GM21737 (cell line): Measurements from ENCODE around the gene CBFA2T3.
"Not testable (repeated sequence)": the region's sequence is repeated elsewhere in the genome, so short reads cannot be mapped to it uniquely, and the experiment has no call there.

ENCODE experiments used
- ATAC-seq: cut with Tn5 transposase; IDR thresholded peaks from one replicate; pipeline ENCODE4 v1.9.1; 2021; ENCODE audit warnings: mild to moderate bottlenecking, moderate library complexity; ENCODE audit not compliant: unreplicated experiment

Gene CBFA2T3

DNA sequence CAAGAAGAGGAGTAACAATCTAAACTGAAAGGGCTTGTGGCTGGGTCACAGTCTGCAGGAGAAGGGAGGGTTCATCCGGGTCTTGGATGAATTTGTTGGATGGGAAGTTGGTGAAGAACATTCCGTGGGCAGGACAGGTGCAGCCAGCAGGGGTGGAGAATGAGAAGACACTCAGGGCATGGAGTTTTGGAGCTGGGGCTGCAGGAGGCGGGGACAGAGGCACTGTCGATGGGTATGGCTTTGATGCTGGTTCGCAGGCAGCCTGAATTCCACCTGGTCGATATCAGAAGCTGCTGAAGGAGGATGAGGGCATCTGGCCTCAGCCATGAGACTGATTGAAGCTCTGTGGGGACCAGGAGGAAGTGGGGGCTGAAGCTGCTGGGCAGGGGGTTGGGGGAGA is 36.1 kb upstream of the CBFA2T3 start:
- no peak for ATAC-seq

DNA sequence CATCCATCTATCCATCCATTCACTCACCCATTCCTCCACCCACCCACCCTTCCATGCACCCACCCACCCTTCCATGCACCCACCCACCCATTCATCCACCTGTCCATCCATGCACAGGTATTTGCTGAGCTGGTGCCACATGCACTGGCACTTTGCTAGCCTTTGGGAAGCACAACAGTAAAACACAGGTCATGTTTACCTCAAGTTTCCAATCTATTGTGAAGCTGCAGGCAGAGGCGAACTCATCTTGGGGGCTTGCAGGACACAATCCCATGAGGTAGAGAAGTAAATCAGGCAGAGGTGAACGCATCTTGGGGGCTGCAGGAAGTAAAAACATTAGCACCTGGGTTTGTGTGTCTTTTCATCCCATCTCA is 35.6 kb upstream of the CBFA2T3 start:
- no peak for ATAC-seq

DNA sequence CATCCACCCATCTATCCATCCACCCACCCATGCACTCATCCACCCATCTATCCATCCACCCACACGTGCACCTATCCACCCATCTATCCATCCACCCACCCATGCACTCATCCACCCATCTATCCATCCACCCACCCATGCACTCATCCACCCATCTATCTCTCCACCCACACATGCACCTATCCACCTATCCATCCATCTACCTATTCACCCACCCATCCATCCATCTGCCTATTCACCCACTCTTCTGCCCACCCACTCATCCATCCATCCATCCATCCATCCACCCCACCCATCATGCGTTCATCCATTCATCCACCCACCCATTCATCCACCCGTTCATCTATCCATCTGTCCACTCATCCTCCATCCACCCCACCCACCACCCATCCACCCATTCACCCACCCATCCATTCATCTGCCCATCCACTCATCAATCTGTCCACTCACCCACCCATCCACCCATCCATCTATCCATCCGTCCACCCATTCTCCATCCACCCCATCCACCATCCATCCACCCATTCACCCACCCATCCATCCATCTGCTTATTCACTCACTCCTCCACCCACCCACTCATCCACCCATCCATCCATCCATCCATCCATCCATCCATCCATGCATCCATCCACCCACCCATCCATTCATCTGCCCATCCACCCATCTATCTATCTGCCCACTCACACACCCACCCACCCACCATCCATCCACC is 35.1 kb upstream of the CBFA2T3 start:
- ATAC-seq: no peak

DNA sequence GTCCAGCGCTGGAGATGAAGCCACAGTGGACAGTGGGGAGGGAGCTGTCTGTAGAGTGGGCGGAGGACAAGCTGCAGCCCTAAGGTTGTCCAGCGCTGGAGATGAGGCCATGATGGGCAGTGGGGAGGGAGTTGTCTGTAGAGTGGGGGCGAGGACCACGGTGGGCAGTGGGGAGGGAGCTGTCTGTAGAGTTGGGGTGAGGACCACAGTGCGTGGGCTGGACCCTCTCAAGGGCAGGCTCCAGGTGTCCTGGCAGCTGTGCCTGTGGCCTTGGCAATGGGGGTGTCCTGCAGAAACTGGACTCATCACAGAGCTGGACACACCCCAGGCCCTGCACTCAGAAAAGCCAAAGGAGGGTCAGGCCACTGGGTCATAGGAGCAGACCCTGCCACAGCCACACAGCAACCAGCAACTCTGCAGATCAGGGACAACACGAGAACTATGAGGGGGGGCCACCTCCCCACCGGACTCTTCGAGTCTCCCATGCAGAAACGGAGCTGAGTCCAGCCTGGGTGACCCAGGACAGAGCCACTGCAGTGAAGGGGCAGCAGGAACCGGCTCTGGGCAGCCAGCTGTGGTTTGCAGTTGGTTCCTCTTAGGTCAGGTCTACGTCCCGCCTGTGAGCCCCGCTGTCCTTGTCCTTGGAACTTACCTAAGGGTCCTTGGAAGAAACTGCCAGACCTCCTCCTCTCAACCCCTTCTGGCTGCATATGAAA is 33.4 kb upstream of the CBFA2T3 start:
- no peak for ATAC-seq

GRCh38 chr16:89009343-89010209 is 32.6 kb upstream of the CBFA2T3 start:
- no peak for ATAC-seq

GRCh38 chr16:89008796-89009195 is 31.8 kb upstream of the CBFA2T3 start:
- not testable (repeated sequence) for ATAC-seq

DNA sequence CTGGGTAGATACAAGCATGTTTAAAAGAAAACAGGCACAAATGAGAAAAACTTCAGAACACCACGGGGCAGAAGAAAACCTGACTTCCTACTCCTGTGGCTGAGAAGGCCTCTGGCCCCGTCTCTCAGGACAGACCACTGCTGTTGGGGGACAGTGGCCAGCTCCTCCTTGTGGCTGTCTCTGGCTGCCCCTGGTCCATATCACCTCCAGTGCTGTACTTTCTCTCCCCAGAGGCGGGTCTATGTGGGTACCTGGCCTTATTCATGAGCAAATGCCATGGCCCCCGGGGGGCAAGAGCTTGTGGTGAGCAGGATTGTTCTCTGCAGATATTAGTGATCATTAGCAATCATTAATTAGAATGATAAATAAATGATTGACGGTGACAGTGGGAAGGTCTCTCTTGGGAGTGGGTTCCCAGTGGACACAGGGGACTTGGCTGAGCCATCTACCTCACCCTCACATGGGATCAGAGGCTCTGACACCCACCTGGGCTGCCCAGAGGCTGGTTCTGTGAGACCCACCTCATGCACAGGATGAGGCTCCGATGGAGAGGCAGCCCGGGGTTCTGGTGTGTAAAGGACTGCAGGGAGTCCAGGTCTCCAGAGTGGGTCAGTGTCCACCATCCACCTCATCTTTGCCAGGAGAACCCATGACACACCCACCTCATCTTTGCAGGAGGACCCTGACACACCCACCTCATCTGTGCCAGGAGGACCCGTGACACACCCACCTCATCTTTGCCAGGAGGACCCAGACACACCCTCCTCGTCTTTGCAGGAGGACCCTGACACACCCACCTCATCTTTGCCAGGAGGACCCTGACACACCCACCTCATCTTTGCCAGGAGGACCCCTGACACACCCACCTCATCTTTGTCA is 30.6 kb upstream of the CBFA2T3 start:
- ATAC-seq: no peak

DNA sequence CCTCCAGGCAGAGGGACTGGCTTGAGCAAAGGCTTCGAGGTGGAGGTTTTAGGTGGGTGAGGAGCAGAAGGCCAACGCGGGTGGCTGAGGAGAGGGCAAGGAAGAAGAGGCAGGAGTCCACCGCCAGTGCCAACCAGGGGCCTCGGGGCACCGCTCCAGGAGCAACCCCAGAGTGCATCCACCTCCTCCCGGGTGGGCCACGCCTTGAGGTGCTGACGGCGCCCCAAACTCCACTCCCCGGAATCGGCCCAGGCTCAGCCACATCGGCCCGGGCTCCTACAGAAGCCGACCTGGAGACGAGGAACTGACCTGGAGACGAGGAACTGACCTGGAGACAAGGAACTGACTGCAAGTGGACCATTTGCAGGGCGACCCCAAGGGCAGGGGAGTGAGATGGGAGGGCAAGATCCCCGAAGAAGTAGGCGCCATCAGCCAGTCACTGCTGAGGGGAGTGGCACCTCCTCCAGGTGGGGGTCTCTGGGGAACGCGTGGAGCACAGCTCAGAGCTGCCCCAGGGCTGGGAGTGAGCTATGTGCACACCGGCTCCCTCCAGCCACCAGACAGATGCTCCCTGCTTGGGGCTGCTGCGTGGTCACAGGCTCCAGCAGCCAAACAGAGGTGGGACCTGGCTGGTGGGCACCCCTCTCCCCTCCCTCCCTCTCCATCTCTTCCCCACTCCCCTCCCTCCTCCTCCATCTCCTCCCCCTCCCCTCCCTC is 29.2 kb upstream of the CBFA2T3 start:
- no peak for ATAC-seq

- no peak for ATAC-seq
Observed at GRCh38 chr16:89005201-89006035, 28.4 kb upstream of the CBFA2T3 start.

DNA sequence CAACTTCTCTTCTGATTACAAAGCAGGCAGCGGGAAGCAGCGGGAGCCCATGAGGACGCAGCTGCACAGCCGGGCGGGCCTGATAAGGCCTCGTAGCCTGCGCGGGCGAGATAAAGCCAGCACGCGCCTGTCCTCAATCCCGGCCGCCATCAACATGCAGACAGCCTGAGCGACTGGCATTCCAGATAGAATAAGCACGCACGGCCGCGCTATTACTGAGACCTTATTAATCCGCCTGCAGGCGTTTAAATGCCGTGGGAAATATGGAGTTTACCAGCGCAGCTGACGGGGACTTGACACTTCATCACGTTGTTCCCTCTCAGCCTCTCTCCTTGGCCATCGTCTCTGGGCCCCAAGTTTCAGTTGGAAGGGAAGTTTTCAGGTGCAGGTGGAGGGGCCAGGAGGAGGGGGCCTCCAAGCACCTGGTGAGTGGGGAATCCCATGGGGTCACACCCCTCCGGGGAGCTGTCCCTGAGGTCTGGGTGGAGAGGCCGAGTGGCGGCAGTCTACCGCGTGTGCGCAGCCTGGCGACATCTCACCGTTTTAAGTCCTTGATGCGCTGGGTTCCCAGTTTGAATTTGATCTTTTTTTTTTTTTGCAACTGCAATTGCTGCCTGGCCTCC is 27.3 kb upstream of the CBFA2T3 start:
- no peak for ATAC-seq

DNA sequence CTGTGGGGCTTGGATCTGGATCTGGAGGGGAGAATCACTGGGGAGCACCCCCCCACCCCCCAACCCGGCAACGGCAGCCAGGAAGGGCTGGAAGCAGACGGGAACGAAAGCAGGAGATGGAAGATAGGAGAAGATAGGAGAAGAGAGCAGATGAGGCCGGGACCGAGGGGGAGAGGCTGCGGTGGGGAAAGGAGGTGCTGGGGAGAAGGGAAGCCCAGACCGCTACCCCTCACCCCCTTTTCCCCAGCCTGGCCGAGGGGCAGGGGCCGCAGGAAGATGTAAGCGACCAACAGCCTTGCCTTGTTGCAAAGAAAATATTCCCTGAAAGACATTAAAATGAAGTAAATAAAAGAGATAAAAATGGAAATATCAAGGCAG is 26.8 kb upstream of the CBFA2T3 start:
- ATAC-seq: no peak

- no peak for ATAC-seq
Observed at GRCh38 chr16:89002851-89003830, 26.1 kb upstream of the CBFA2T3 start.

- ATAC-seq: not testable (repeated sequence)
Observed at GRCh38 chr16:89002081-89002480, 25.1 kb upstream of the CBFA2T3 start.

DNA sequence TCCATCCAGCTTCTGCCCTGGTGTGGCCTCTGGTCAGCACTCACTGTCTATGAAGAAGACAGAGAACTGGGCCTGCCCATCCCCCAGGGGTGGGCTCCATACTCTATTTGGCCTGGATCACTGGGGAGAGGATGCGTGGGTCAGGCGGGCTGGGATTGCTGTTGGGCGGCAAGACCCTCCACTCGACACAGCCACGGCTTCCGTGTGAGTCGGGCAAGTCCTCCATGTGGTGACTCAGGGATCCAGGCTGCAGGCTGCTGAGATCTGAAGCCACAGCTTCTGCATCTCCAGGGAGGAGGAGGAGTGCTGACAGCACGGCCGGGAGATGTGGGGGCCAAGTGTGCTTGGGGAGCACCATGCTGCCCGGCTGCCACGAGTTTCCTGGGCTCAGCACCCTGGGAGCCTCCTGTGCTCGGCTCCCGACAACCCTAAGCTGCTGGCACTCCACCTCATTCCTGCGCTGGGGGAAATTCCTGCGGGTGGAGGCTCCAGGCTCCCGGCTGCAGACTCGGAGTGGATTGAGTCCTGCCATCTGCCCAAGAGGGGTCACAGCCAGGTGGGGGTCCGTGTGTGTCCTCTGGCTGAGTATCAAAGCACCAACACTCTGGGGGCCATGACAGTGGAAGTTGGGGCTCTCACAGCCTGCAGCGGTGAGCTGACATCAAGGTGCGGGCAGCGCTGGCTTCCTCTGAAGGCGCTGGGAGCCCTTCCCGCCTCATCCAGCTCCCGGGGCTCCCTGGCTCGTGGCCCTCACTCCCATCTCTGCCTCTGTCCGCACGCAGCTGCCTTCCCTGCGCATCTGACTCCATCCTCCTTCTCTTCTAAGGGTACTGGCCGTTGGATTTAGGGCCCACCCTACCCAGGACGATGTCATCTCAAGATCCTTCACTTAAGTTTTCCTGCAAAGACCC is 24.4 kb upstream of the CBFA2T3 start:
- ATAC-seq: no peak

DNA sequence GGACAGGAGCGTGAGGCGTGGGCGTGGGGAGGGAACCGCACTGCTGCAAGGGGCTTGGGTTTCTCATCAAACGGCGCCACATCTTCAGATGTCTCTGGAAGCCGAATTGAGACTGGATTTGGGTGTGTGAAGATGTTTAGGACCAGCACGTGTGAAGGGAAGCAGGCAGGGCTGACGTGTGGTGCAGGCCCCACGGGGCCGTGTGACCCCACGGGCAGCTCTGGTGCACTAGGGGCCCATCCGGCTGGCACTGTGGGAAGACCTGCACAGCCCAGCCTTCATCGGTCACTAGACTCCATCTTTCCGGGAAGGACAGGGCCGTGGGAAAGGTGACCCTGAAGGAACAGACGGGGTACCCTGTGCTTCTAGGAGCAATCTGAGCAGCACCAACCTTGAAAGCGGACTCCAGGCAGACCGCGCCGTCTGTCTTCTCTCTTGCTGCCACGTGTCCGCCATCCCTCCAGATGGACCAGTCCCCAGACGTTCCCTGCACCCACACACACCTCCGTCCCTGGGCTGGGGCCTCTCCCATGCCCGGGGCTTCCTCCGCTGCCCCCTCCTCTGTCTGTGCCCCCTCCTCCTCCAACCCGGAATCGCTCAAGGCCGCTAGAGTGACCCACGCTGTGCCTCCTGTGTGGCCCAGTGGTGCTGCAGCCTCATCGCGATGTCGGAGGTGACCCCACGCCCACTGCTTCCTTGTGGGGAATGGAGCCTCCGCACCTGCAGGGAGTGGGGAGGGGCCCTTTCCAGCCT is 23.4 kb upstream of the CBFA2T3 start:
- ATAC-seq: no peak
